ENCODE results near the gene PALM.

PALM gene

DNA sequence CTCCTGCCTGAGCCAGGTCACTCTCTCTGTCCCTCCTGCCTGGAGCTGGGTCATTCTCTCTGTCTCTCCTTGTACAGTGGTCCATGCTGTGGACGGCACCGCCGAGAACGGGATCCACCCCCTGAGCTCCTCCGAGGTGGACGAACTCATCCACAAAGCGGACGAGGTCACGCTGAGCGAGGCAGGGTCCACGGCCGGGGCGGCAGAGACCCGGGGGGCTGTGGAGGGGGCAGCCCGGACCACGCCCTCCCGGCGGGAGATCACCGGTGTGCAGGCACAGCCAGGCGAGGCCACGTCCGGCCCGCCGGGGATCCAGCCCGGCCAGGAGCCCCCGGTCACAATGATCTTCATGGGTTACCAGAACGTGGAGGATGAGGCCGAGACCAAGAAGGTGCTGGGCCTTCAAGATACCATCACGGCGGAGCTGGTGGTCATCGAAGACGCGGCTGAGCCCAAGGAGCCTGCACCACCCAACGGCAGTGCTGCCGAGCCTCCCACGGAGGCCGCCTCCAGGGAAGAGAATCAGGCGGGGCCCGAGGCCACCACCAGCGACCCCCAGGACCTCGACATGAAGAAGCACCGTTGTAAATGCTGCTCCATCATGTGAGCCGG lies 37.6 kb downstream of the PALM start:
- TF ChIP-seq, protein P1, sequence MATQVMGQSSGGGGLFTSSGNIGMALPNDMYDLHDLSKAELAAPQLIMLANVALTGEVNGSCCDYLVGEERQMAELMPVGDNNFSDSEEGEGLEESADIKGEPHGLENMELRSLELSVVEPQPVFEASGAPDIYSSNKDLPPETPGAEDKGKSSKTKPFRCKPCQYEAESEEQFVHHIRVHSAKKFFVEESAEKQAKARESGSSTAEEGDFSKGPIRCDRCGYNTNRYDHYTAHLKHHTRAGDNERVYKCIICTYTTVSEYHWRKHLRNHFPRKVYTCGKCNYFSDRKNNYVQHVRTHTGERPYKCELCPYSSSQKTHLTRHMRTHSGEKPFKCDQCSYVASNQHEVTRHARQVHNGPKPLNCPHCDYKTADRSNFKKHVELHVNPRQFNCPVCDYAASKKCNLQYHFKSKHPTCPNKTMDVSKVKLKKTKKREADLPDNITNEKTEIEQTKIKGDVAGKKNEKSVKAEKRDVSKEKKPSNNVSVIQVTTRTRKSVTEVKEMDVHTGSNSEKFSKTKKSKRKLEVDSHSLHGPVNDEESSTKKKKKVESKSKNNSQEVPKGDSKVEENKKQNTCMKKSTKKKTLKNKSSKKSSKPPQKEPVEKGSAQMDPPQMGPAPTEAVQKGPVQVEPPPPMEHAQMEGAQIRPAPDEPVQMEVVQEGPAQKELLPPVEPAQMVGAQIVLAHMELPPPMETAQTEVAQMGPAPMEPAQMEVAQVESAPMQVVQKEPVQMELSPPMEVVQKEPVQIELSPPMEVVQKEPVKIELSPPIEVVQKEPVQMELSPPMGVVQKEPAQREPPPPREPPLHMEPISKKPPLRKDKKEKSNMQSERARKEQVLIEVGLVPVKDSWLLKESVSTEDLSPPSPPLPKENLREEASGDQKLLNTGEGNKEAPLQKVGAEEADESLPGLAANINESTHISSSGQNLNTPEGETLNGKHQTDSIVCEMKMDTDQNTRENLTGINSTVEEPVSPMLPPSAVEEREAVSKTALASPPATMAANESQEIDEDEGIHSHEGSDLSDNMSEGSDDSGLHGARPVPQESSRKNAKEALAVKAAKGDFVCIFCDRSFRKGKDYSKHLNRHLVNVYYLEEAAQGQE (IDR thresholded peaks at IDR 0.05; ENCODE audit: insufficient read depth in 1 of 2, low read depth in 2 of 2, low read length in 2 of 2) = no peak
- TF ChIP-seq FOXP2 (optimal IDR thresholded peaks at IDR 0.05; ENCODE audit: borderline replicate concordance, extremely low read depth, extremely low read length, insufficient read depth) (no peak), TAF1 (IDR thresholded peaks at IDR 0.05; ENCODE audit: borderline replicate concordance, insufficient read depth, low read length) (no peak), SIN3A (IDR thresholded peaks at IDR 0.05; ENCODE audit: borderline replicate concordance, insufficient read depth, low read length) (no peak), POLR2AphosphoS5 (IDR thresholded peaks at IDR 0.05; ENCODE audit: low read depth, low read length) (no peak)

DNA sequence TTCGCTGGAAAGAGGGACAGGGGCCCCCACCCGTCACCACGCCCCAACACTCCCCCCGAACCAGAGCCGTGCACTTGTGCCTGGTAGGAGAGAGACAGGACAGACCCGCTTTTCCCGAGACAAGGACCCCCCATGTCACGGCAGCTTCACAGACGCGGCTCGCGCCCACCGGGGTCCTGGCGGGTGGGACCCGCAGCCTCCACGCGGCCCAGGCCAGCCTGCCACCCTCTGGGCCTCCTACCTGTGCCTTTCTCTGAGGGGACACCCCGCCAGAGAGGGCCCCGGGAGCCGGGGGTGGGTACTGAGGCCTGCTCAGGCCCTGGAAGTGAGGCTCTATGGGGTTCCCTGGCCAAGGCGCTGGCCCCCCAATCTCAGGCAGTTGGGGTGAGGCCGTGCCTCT lies 38.2 kb downstream of the PALM start:
- TF ChIP-seq SIN3A (IDR thresholded peaks at IDR 0.05; ENCODE audit: borderline replicate concordance, insufficient read depth, low read length) = no peak
- TF ChIP-seq, protein P1 (IDR thresholded peaks at IDR 0.05; ENCODE audit: insufficient read depth in 1 of 2, low read depth in 2 of 2, low read length in 2 of 2) = no peak
- TF ChIP-seq FOXP2 (optimal IDR thresholded peaks at IDR 0.05; ENCODE audit: borderline replicate concordance, extremely low read depth, extremely low read length, insufficient read depth) = no peak
- TF ChIP-seq TAF1 (IDR thresholded peaks at IDR 0.05; ENCODE audit: borderline replicate concordance, insufficient read depth, low read length) = no peak
- no peak for TF ChIP-seq POLR2AphosphoS5 (IDR thresholded peaks at IDR 0.05; ENCODE audit: low read depth, low read length)

- TF ChIP-seq TAF1 (IDR thresholded peaks at IDR 0.05; ENCODE audit: borderline replicate concordance, insufficient read depth, low read length) (no peak), POLR2AphosphoS5 (IDR thresholded peaks at IDR 0.05; ENCODE audit: low read depth, low read length) (no peak), SIN3A (IDR thresholded peaks at IDR 0.05; ENCODE audit: borderline replicate concordance, insufficient read depth, low read length) (no peak), FOXP2 (optimal IDR thresholded peaks at IDR 0.05; ENCODE audit: borderline replicate concordance, extremely low read depth, extremely low read length, insufficient read depth) (no peak)
- TF ChIP-seq, protein P1 (IDR thresholded peaks at IDR 0.05; ENCODE audit: insufficient read depth in 1 of 2, low read depth in 2 of 2, low read length in 2 of 2) = no peak
Observed at GRCh38 chr19:747432-748273, 38.9 kb downstream of the PALM start.

DNA sequence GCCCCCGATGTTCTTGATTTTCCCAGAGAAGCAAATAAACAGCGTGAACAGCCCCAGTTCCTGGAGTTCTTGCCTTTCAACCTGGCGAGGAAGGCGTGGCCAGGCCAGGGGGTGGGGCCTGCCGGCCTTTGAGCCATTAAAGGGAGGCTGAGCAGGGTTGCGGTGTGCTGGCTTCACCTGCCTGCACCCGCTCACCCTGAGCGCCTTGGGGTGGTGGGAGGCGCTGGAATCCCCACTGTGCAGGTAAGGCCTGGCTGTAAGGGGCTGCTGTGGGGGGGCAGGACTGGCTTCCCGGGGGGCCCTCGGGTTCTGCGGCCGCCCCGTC lies 39.5 kb downstream of the PALM start:
- no peak for TF ChIP-seq POLR2AphosphoS5 (IDR thresholded peaks at IDR 0.05; ENCODE audit: low read depth, low read length)

- TF ChIP-seq SIN3A (IDR thresholded peaks at IDR 0.05; ENCODE audit: borderline replicate concordance, insufficient read depth, low read length) (no peak), FOXP2 (optimal IDR thresholded peaks at IDR 0.05; ENCODE audit: borderline replicate concordance, extremely low read depth, extremely low read length, insufficient read depth) (no peak), POLR2AphosphoS5 (IDR thresholded peaks at IDR 0.05; ENCODE audit: low read depth, low read length) (no peak), TAF1 (IDR thresholded peaks at IDR 0.05; ENCODE audit: borderline replicate concordance, insufficient read depth, low read length) (no peak)
- TF ChIP-seq, protein P1 (IDR thresholded peaks at IDR 0.05; ENCODE audit: insufficient read depth in 1 of 2, low read depth in 2 of 2, low read length in 2 of 2) = no peak
Observed at GRCh38 chr19:749811-750210, 41.1 kb downstream of the PALM start.

All from PFSK-1 (cell line).